Measurements from ENCODE around the gene LRPPRC.

- TF ChIP-seq GATA2 (IDR thresholded peaks at IDR 0.05; ENCODE audit: low read depth, low read length) (no peak), GATA3 (IDR thresholded peaks at IDR 0.05; ENCODE audit: low read depth, low read length) (no peak)
Measured at GRCh38 chr2:43925431-43925830, 70.4 kb downstream of the LRPPRC start.

Measured in SH-SY5Y (cell line).